Lung (tissue), 12 donors: ENCODE results near the gene MTPN. TPM values are rescaled to one million over a fixed set of nuclear protein-coding genes. Genes with fewer than 3 reads are reported as not detected.

Source experiments
- ATAC-seq: fragments of 200-7000 bp; cut with Tn5 transposase; one replicate; pipeline ENCODE4 v1.9.1; 2020; ENCODE audit warnings: moderate number of reproducible peaks; ENCODE audit not compliant: insufficient read depth, low FRiP score
- DNase-seq, 3 donors: peaks; one replicate each; pipeline ENCODE4 v3.0.0-alpha.2; 2013 to 2017
- H3K27ac ChIP-seq, 2 donors: one replicate each; pipeline ENCODE4 v1.5.1; 2013; ENCODE audit warnings: mild to moderate bottlenecking in 2 of 2, moderate library complexity in 2 of 2, control low read depth in 1 of 2, inconsistent platforms in 1 of 2, low read depth in 1 of 2, low read length in 1 of 2
- H3K27me3 ChIP-seq, 3 donors: one replicate each; pipeline ENCODE4 v1.5.1; 2013; ENCODE audit warnings: low read length in 2 of 3; ENCODE audit not compliant: control insufficient read depth in 3 of 3, insufficient read depth in 3 of 3
- H3K36me3 ChIP-seq, 4 donors: one replicate each; pipeline ENCODE4 v1.5.1; 2013; ENCODE audit warnings: low read length in 4 of 4, mild to moderate bottlenecking in 1 of 4, moderate library complexity in 1 of 4; ENCODE audit not compliant: control insufficient read depth in 4 of 4, insufficient read depth in 4 of 4
- H3K4me1 ChIP-seq, 5 donors: one replicate each; pipeline ENCODE4 v1.5.1; 2013; ENCODE audit warnings: low read length in 5 of 5, mild to moderate bottlenecking in 2 of 5, moderate library complexity in 1 of 5; ENCODE audit not compliant: control insufficient read depth in 5 of 5, insufficient read depth in 5 of 5
- H3K4me3 ChIP-seq: one replicate; pipeline ENCODE4 v1.5.1; 2013; ENCODE audit warnings: mild to moderate bottlenecking, control low read depth, moderate library complexity
- H3K9ac ChIP-seq, 2 donors: one replicate each; pipeline ENCODE4 v1.5.1; 2013; ENCODE audit warnings: low read length in 2 of 2, control low read depth in 1 of 2; ENCODE audit not compliant: insufficient read depth in 1 of 2
- H3K9me3 ChIP-seq, 4 donors: one replicate each; pipeline ENCODE4 v1.5.1; 2013; ENCODE audit warnings: low read length in 3 of 4, mild to moderate bottlenecking in 1 of 4, moderate library complexity in 1 of 4; ENCODE audit not compliant: control insufficient read depth in 4 of 4, insufficient read depth in 3 of 4
- CTCF ChIP-seq: IDR thresholded peaks from 2 replicates; pipeline ENCODE4 v1.5.1; 2012; ENCODE audit warnings: mild to moderate bottlenecking; ENCODE audit errors: control extremely low read depth, extremely low read depth
- WGBS, 2 donors: extraction: QIAGEN DNeasy Blood & Tissue Kit; methylation state at CpG; one replicate each; pipeline ENCODE4 v1.1.7; 2013; 5-methylcytosine and 5-hydroxymethylcytosine counted together
- polyA plus RNA-seq, 2 donors: library from polyadenylated mRNA; stranded (reverse); fragments of 200-250 nt; gene quantifications; one replicate each; pipeline ENCODE4 v1.2.1, GENCODE V29; 2013
- total RNA-seq, 2 donors: library from RNA; depleted of rRNA in 1 of 2; stranded (reverse); fragments of >200 nt in 1 of 2; gene quantifications; one replicate each; pipeline ENCODE4 v1.2.1, GENCODE V29; 2014 to 2021
- donor health status: control.
- donor health status: control.
- donor health status: Bipolar disorder and iron deficiency.
- donor health status: healthy.
- donor health status: DM: yes; HTN: yes; CAD: no.

MTPN gene
- total and polyA plus RNA-seq, 4 donors = 32.9 to 116 (median 105) TPM

GRCh38 chr7:135886345-135887132 lies 90.6 kb downstream of the MTPN start:
- TF ChIP-seq CTCF = no peak
- Histone ChIP-seq H3K27ac (no peak overlapping the region), H3K4me1 (peaks cover 0 to 4% (median 2%) of the 10 kb centered on the region in 5 donors), H3K27me3 (no peaks in the 10 kb centered on the region), H3K4me3 (no peak overlapping the region), H3K9me3 (no peaks in the 10 kb centered on the region), H3K9ac (no peak overlapping the region), H3K36me3 (no peaks in the 10 kb centered on the region)
- WGBS, 2 donors = 77 to 90% methylated on average over 5 of the region's 5 CpGs
- ATAC-seq = no peak
- no peak for DNase-seq

GRCh38 chr7:135884495-135885232 lies 92.5 kb downstream of the MTPN start:
- no peaks in the 10 kb centered on the region for H3K9me3 ChIP-seq
- no peak overlapping the region for H3K4me3 ChIP-seq
- ATAC-seq (no peak), DNase-seq (peak; percentile 32 to 52 (median 49))
- H3K27me3 ChIP-seq = no peaks in the 10 kb centered on the region
- WGBS, 2 donors = 77 to 85% methylated on average over 9 of the region's 9 CpGs
- no peak overlapping the region for H3K9ac ChIP-seq
- H3K36me3 ChIP-seq = no peaks in the 10 kb centered on the region
- H3K4me1 ChIP-seq = peaks cover 0 to 4% (median 2%) of the 10 kb centered on the region in 5 donors
- H3K27ac ChIP-seq = no peak overlapping the region
- TF ChIP-seq CTCF = no peak

GRCh38 chr7:135879233-135879632 lies 97.9 kb downstream of the MTPN start:
- DNase-seq (no peak), ATAC-seq (no peak)
- Histone ChIP-seq H3K4me3 (no peak overlapping the region), H3K4me1 (peaks cover 0 to 2% (median 0%) of the 10 kb centered on the region in 5 donors), H3K27ac (no peak overlapping the region), H3K9ac (no peak overlapping the region), H3K36me3 (no peaks in the 10 kb centered on the region), H3K9me3 (no peaks in the 10 kb centered on the region), H3K27me3 (no peaks in the 10 kb centered on the region)
- no peak for TF ChIP-seq CTCF
